Activated T-cell treated with anti-CD3 and anti-CD28 coated beads, Interleukin-2, amount 50 U/mL, for 1 hour (primary cell): ENCODE results near the gene CHRNA4.

Source experiments
- DNase-seq: peaks from one replicate; pipeline ENCODE4 v3.0.0-alpha.2; 2020

CHRNA4 gene

GRCh38 chr20:63362436-63363009 lies 1.4 kb upstream of the CHRNA4 start:
- DNase-seq: no peak

GRCh38 chr20:63361519-63362435 lies 628 bp upstream of the CHRNA4 start:
- no peak for DNase-seq

GRCh38 chr20:63359937-63360849 lies 956 bp downstream of the CHRNA4 start:
- no peak for DNase-seq

GRCh38 chr20:63359164-63359934 lies 1.8 kb downstream of the CHRNA4 start:
- DNase-seq: no peak

DNA sequence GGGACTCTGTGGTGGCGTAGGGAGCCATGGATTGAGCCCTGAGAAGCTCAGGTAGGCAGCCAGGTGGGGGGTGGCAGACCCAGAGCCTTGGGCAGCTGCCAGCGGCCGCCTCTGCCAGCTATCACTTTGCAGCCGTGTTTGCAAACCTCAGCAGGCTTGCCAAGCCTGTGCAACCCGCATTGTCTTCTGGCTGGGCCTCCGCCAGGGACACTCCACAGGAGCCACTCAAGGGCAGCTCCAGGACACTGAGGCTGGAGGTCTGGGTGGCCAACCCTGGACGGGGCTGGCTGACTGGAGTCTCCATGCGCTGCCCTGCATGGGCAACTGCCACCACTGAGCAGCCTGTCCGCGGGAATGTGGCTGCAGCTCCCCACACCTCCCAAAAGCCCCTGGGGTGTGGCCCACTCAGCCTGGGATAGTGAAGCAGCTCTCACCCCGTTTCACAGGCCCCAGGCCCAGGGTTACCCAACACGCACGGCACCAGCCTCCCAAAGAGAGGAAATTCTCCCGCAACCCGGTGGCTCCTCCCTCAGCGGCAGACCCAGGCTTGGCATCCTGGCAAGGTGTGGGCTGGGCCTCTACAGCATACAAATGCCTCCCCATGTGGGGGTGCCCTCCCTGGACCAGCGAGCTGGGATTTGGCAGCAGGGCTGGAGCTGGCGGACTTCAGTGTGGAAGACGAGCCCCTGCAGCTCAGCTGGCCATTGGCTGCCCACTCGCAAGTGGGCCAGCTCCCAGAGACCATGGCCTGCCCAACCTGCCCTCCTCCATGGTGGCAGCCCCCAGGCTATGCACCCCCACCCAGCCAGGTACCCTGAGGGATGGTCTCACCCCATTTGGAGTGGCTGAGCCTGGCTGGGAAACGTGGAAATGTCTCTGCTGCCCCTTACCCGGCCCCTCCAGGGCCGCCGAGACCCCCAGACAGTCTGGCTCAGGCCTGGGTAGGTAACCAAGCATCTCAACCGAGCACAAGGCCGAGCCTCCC lies 2.9 kb downstream of the CHRNA4 start:
- no peak for DNase-seq

- DNase-seq: no peak
Observed at GRCh38 chr20:63356931-63357879, 3.9 kb downstream of the CHRNA4 start.

DNA sequence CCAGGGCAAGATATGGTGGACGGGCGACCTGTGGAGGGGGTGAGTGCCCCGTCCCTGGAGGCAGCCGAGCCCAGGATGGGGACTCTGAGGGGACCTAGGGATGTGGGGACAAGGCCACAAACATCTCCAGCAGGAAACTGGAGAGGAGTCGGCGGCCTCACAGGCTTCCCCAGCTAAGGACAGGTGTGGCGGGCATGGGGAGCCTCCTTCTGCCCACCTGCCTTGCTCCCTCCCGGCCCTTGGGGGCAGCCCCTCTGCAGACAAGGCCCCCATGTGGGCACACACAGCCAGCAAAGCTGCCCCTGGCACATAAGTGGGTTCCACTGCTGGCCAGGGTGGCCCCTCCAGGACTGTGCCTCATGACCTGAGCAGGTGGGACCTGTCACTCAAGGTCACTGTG lies 4.6 kb downstream of the CHRNA4 start:
- no peak for DNase-seq

- no peak for DNase-seq
Observed at GRCh38 chr20:63355781-63356295, 5.3 kb downstream of the CHRNA4 start.

- DNase-seq: no peak
Observed at GRCh38 chr20:63354636-63355350, 6.4 kb downstream of the CHRNA4 start.

- no peak for DNase-seq
Observed at GRCh38 chr20:63352811-63353221, 8.3 kb downstream of the CHRNA4 start.

GRCh38 chr20:63351811-63352591 lies 9.1 kb downstream of the CHRNA4 start:
- DNase-seq: no peak

DNA sequence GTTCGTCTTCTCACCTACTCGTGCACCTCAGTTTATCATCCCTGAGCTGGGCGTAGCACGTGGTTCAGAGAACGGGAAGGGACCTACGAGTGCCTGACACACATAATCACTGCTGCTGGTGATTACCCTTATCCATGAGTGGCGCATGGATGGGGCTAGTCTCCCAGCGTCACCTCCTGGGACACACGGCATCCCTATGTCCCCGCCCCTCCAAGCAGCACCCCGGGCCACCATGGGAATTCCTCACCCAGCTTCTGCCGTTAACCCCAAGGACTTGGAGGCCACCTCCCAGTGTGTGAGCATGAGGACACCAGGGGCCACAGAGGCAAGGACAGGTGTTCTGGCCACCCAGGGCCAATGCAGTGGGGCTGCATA lies 9.8 kb downstream of the CHRNA4 start:
- no peak for DNase-seq

- DNase-seq: no peak
Observed at GRCh38 chr20:63350597-63351325, 10.4 kb downstream of the CHRNA4 start.

- no peak for DNase-seq
Observed at GRCh38 chr20:63350196-63350595, 11.0 kb downstream of the CHRNA4 start.

DNA sequence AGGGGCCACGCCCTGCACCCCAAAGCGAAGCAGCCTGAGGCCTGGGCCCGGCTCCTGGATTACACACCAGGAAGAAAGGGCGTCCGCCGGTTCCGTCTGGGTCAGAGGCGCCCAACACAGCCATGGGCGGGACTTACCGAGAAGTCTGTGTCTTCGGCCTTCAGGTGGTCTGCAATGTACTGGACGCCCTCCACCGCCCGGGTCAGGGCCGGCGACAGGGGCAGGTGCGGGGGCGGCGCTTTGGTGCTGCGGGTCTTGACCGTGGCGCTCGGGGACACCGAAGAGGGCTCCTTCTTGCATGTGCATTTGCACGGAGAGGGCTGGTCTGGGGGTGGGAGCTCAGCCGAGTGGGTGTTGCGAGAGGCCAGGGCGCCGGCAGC lies 11.6 kb downstream of the CHRNA4 start:
- DNase-seq: no peak

GRCh38 chr20:63348828-63349515 lies 12.2 kb downstream of the CHRNA4 start:
- no peak for DNase-seq
